GM18511 (cell line): ENCODE data around the gene RNF13.
"Not testable (repeated sequence)": the region's sequence is repeated elsewhere in the genome, so short reads cannot be mapped to it uniquely, and the experiment has no call there.

Source experiments
- ATAC-seq: cut with Tn5 transposase; IDR thresholded peaks from one replicate; pipeline ENCODE4 v1.9.1; 2021; ENCODE audit warnings: mild to moderate bottlenecking, moderate library complexity; ENCODE audit not compliant: unreplicated experiment

The RNF13 gene

GRCh38 chr3:149800693-149801092 is 12.3 kb upstream of the RNF13 start:
- no peak for ATAC-seq

- ATAC-seq, result no peak
Measured at GRCh38 chr3:149801195-149801594, 11.8 kb upstream of the RNF13 start.

- ATAC-seq, result no peak
Measured at GRCh38 chr3:149801639-149802038, 11.4 kb upstream of the RNF13 start.

- ATAC-seq, result no peak
Measured at GRCh38 chr3:149806171-149806778, 6.7 kb upstream of the RNF13 start.

GRCh38 chr3:149808209-149808829 is 4.7 kb upstream of the RNF13 start:
- no peak for ATAC-seq

- ATAC-seq, result no peak
Measured at GRCh38 chr3:149809699-149810098, 3.3 kb upstream of the RNF13 start.

- no peak for ATAC-seq
Measured at GRCh38 chr3:149810846-149811245, 2.2 kb upstream of the RNF13 start.

GRCh38 chr3:149812165-149812605 is 830 bp upstream of the RNF13 start:
- no peak for ATAC-seq

- peak; percentile 31 for ATAC-seq
Measured at GRCh38 chr3:149813367-149814281, 609 bp downstream of the RNF13 start.

GRCh38 chr3:149815321-149815720 is 2.3 kb downstream of the RNF13 start:
- ATAC-seq, result no peak

- ATAC-seq, result no peak
Measured at GRCh38 chr3:149815728-149816127, 2.7 kb downstream of the RNF13 start.

GRCh38 chr3:149816311-149816710 is 3.3 kb downstream of the RNF13 start:
- no peak for ATAC-seq

- ATAC-seq, result no peak
Measured at GRCh38 chr3:149816986-149817385, 4.0 kb downstream of the RNF13 start.

- no peak for ATAC-seq
Measured at GRCh38 chr3:149819432-149819831, 6.4 kb downstream of the RNF13 start.

- ATAC-seq, result no peak
Measured at GRCh38 chr3:149820183-149820582, 7.2 kb downstream of the RNF13 start.

- ATAC-seq, result no peak
Measured at GRCh38 chr3:149826636-149827035, 13.6 kb downstream of the RNF13 start.

- no peak for ATAC-seq
Measured at GRCh38 chr3:149828390-149828789, 15.4 kb downstream of the RNF13 start.

- not testable (repeated sequence) for ATAC-seq
Measured at GRCh38 chr3:149829631-149830030, 16.6 kb downstream of the RNF13 start.

GRCh38 chr3:149830902-149831301 is 17.9 kb downstream of the RNF13 start:
- no peak for ATAC-seq

- ATAC-seq, result no peak
Measured at GRCh38 chr3:149831321-149831720, 18.3 kb downstream of the RNF13 start.

GRCh38 chr3:149832086-149832485 is 19.1 kb downstream of the RNF13 start:
- no peak for ATAC-seq

- ATAC-seq, result no peak
Measured at GRCh38 chr3:149833241-149833640, 20.2 kb downstream of the RNF13 start.
